GM13976 (cell line): ENCODE results near the gene ZC3H14.

Source experiments
- DNase-seq: peaks from one replicate; pipeline ENCODE4 v3.0.0; 2012; ENCODE audit warnings: low spot score
- in situ Hi-C: fragments of 300-500 bp; cut with MboI; formaldehyde crosslinking; loops from one replicate; pipeline ENCODE4 v1.12.0; 2022; ENCODE audit warnings: low sequenced_read_pairs, mixed read lengths, inconsistent platforms; ENCODE audit not compliant: unreplicated experiment
- TF ChIP-seq, protein P1 (sequence below): IDR thresholded peaks from 2 replicates; pipeline ENCODE4 v1.5.1; 2012; ENCODE audit warnings: borderline replicate concordance, mild to moderate bottlenecking; ENCODE audit not compliant: insufficient read depth; ENCODE audit errors: extremely low read depth, missing control alignments, control extremely low read depth

The ZC3H14 gene

DNA sequence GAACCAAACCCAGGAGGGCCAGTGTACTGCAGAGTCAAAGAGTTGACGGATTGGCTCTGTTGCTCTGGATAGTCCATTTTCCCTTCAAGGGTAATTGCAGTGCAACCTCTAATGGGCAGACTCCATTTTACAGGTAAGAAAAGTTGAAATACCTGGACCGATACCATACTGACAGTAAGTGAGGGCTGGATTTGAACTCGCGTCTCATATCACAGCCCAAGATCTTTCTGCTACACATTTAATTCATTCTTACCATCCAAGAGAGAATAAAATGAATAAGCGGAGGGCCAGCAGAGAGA lies 356 bp upstream of the ZC3H14 start:
- DNase-seq, result no peak
- in situ Hi-C loops, result no loop called here
- TF ChIP-seq, protein P1, sequence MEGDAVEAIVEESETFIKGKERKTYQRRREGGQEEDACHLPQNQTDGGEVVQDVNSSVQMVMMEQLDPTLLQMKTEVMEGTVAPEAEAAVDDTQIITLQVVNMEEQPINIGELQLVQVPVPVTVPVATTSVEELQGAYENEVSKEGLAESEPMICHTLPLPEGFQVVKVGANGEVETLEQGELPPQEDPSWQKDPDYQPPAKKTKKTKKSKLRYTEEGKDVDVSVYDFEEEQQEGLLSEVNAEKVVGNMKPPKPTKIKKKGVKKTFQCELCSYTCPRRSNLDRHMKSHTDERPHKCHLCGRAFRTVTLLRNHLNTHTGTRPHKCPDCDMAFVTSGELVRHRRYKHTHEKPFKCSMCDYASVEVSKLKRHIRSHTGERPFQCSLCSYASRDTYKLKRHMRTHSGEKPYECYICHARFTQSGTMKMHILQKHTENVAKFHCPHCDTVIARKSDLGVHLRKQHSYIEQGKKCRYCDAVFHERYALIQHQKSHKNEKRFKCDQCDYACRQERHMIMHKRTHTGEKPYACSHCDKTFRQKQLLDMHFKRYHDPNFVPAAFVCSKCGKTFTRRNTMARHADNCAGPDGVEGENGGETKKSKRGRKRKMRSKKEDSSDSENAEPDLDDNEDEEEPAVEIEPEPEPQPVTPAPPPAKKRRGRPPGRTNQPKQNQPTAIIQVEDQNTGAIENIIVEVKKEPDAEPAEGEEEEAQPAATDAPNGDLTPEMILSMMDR, result no peak

DNA sequence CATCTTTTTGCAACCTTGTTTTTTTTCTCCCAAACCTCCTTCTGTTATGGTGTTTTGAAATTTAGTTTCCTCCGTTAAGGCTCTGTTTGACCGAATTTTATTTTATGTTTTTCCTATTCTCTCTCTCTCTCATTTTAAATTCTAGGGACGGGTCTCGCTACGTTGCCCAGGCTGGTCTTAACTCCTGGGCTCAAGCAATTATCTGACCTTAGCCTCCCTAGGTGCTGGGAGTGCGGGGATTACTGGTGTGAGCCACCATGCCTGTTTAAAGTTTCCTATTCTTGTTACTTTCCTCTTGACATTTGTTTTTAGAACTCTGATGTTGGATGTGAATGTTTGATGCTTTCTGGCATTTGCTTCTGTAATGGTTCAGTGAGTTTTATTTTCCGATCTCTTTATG lies 1.0 kb downstream of the ZC3H14 start:
- in situ Hi-C loops, result no loop called here
- DNase-seq, result no peak
- TF ChIP-seq, protein P1, result no peak

DNA sequence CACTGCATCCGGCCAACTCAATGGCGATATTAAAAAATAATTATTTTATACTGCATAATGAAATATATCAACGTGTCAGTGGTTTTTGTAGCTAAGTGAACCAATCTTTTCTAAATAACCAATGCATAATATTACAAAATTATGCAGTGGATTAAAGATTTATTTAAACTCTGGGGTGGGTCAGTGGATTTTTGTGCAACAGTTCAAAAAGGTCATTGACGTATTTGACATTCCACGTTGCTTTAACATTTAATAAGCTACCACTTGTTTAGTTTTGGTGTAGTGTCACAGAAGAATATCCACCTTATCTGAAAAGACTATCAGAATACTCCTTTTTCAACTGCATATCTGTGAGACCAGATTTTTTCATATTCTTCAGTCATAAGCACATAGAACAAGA lies 2.6 kb downstream of the ZC3H14 start:
- in situ Hi-C loops, result no loop called here
- DNase-seq, result no peak
- TF ChIP-seq, protein P1, result no peak

- in situ Hi-C loops, result no loop called here
- TF ChIP-seq, protein P1, result no peak
- no peak for DNase-seq
Observed at GRCh38 chr14:88568196-88568595, 5.4 kb downstream of the ZC3H14 start.

DNA sequence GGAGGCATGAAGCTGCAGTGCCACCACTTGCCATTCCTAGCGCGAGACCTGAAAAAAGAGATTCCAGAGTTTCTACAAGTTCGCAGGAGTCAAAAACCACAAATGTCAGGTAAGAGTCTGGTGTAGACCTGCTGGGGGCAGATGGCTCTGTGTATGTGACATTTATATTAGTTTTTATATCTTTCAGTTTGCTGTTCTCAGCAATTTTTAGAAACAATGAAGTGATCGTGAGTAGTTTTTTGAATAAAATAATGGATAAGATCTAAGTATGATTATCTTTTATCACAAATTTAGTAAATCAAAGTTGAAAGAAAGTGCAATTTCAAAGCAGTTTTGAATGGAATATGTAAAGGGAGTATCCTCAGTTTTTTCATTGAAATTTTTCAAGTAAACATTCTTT lies 9.3 kb downstream of the ZC3H14 start:
- no peak for DNase-seq
- in situ Hi-C loops, result no loop called here
- TF ChIP-seq, protein P1, result no peak

DNA sequence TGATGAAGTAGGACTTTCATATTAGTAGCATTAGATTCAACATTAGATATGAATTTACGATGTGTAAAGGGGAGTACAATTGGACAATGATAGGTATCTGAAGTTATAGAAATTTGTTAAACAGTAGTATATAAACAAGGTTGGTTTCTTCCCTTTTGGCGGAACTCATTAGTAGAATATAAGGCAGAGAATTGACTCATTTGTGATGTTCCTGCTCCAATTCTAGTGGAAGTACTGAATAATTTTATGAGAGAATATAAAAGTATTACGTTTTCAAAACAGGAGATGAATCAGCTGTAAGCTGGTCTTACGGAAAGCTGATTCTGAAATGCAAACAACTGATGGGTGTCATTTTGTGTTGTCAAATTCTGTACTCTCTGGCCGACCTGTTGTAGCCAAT lies 13.4 kb downstream of the ZC3H14 start:
- TF ChIP-seq, protein P1, result no peak
- DNase-seq, result no peak
- in situ Hi-C loops, result no loop called here

DNA sequence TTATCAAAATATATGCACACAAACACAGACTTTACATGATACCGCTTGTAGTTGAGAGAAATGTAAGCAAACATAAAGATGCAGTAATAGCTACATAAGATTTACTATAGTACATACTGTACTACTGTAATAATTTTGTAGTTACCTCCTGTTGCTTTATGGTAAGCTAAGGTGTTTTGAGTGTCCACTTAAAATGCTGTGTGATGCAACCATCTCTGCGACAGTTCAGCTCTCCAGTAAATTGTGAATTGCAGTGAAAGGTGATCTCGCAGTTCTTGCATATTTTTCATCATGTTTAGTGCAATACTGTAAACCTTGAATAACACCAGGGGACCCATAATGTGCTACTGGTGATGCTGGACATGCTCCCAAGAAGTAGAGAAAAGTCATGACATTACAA lies 21.6 kb downstream of the ZC3H14 start:
- TF ChIP-seq, protein P1, result no peak
- in situ Hi-C loops, result no loop called here
- no peak for DNase-seq
